Common myeloid progenitor, CD34-positive (primary cell): ENCODE measurements around the gene WDR20.

Experiments used
- CTCF ChIA-PET: fragments of 350-600 bp; sonication (Branson Sonifier 250); formaldehyde crosslinking; loops from one replicate; lab custom pipeline; 2021; ENCODE audit warnings: antibody characterized with exemption; lab: Charles Lee
- POLR2A ChIA-PET: fragments of 350-600 bp; sonication (Branson Sonifier 250); formaldehyde crosslinking; loops from one replicate; lab custom pipeline; 2021; ENCODE audit warnings: antibody characterized with exemption; lab: Charles Lee
- DNase-seq, 3 donors: peaks; one replicate each; pipeline versions ENCODE4 v3.0.0 to v3.0.0-alpha.2; 2013
- H3K27ac ChIP-seq, 2 experiments: 1 replicate in 1 of 2; 2 replicates in 1 of 2; pipeline ENCODE4 v1.7.0; 2013; ENCODE audit warnings: inconsistent platforms in 2 of 2, low read length in 2 of 2, mild to moderate bottlenecking in 2 of 2, low read depth in 1 of 2, moderate library complexity in 1 of 2; ENCODE audit not compliant: severe bottlenecking in 2 of 2, insufficient read depth in 1 of 2, poor library complexity in 1 of 2
- H3K27me3 ChIP-seq, 5 experiments: replicated peaks in 2 of 5; 1 replicate in 3 of 5; 2 replicates in 2 of 5; pipeline versions ENCODE4 v1.6.1 to v1.7.0; 2013; ENCODE audit warnings: low read length in 4 of 5, mild to moderate bottlenecking in 2 of 5, moderate library complexity in 2 of 5, inconsistent platforms in 1 of 5; ENCODE audit not compliant: insufficient read depth in 5 of 5, control insufficient read depth in 4 of 5
- H3K36me3 ChIP-seq, 4 experiments: 1 replicate in 2 of 4; 2 replicates in 2 of 4; pipeline versions ENCODE4 v1.6.1 to v1.7.0; 2013; ENCODE audit warnings: low read length in 3 of 4, control low read depth in 1 of 4, mild to moderate bottlenecking in 1 of 4; ENCODE audit not compliant: control insufficient read depth in 4 of 4, insufficient read depth in 4 of 4
- H3K4me1 ChIP-seq, 4 experiments: 1 replicate in 3 of 4; 2 replicates in 1 of 4; pipeline versions ENCODE4 v1.6.1 to v1.7.1; 2013; ENCODE audit warnings: low read length in 3 of 4, mild to moderate bottlenecking in 3 of 4, control low read depth in 1 of 4, inconsistent platforms in 1 of 4, moderate library complexity in 1 of 4; ENCODE audit not compliant: control insufficient read depth in 4 of 4, insufficient read depth in 4 of 4; ENCODE audit errors: control extremely low read depth in 1 of 4
- H3K4me3 ChIP-seq, 7 experiments: 1 replicate in 4 of 7; 2 replicates in 3 of 7; pipeline versions ENCODE4 v1.5.1 to v1.7.0; 2013; ENCODE audit warnings: mild to moderate bottlenecking in 7 of 7, low read length in 6 of 7, moderate library complexity in 6 of 7, inconsistent platforms in 2 of 7, low read depth in 2 of 7, control low read depth in 1 of 7; ENCODE audit not compliant: insufficient read depth in 4 of 7, control insufficient read depth in 1 of 7; ENCODE audit errors: extremely low read depth in 1 of 7
- H3K9me3 ChIP-seq, 5 experiments: 1 replicate in 4 of 5; 2 replicates in 1 of 5; pipeline versions ENCODE4 v1.6.1 to v1.7.1; 2013; ENCODE audit warnings: low read length in 4 of 5, mild to moderate bottlenecking in 2 of 5, inconsistent platforms in 1 of 5, low read depth in 1 of 5, moderate library complexity in 1 of 5; ENCODE audit not compliant: control insufficient read depth in 4 of 5, insufficient read depth in 2 of 5; ENCODE audit errors: control extremely low read depth in 1 of 5
- WGBS: methylation state at CpG from one replicate; pipeline ENCODE4 v1.1.5; 2013; ENCODE audit not compliant: insufficient coverage; 5-methylcytosine and 5-hydroxymethylcytosine counted together

WDR20 gene

GRCh38 chr14:102255401-102256190, 115.9 kb downstream of the WDR20 start:
- peak overlapping the region in 1 of 2 experiments; percentile 56 for H3K27ac ChIP-seq
- no peaks in the 10 kb centered on the region for H3K36me3 ChIP-seq
- H3K9me3 ChIP-seq = no peaks in the 10 kb centered on the region
- peaks cover 0 to 3% (median 0%) of the 10 kb centered on the region in 4 experiments for H3K4me1 ChIP-seq
- DNase-seq = peak in 2 of 3 donors; percentile 25 to 44
- H3K27me3 ChIP-seq = no peaks in the 10 kb centered on the region
- H3K4me3 ChIP-seq = no peak overlapping the region
- ChIA-PET CTCF (interaction anchor here (0.7 kb wide), 1 partner anchor 249 kb away, joined by 3 read pairs; no protein-coding TSS in a partner anchor), POLR2A (no interaction called here)
- 90% methylated on average over 5 of the region's 9 CpGs for WGBS

- POLR2A ChIA-PET = no interaction called here
- no peaks in the 10 kb centered on the region for H3K36me3 ChIP-seq
- CTCF ChIA-PET = interaction anchor here (0.6 kb wide), 1 partner anchor 43 kb away, joined by 3 read pairs; no protein-coding TSS in a partner anchor
- no peaks in the 10 kb centered on the region for H3K9me3 ChIP-seq
- WGBS = 97% methylated on average over 9 of the region's 9 CpGs
- H3K4me1 ChIP-seq = peaks cover 0 to 3% (median 0%) of the 10 kb centered on the region in 4 experiments
- no peaks in the 10 kb centered on the region for H3K27me3 ChIP-seq
- DNase-seq = no peak
- H3K27ac ChIP-seq = no peak overlapping the region
- no peak overlapping the region for H3K4me3 ChIP-seq
Observed at GRCh38 chr14:102256716-102257115, 117.0 kb downstream of the WDR20 start.

DNA sequence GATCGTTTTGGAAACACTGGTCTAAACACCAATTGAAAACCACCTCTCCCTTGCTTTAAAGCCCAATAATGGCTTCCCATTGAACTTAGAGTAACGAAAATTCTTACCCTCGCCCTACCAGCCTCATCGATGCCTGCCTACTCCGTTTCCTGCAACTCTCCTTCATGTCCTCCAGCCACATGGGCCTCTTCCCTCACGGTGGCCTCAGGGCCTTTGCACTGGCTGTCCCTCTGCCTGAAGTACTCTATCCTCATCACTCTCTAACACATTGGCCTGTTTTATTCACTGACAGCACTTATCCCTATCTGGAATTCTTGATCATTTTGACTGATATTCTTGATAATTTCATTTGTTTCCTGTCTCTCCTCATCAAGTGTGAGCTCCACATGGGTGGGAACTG, 118.4 kb downstream of the WDR20 start:
- H3K36me3 ChIP-seq = no peaks in the 10 kb centered on the region
- no peak overlapping the region for H3K27ac ChIP-seq
- H3K9me3 ChIP-seq = no peaks in the 10 kb centered on the region
- no peaks in the 10 kb centered on the region for H3K27me3 ChIP-seq
- no peak for DNase-seq
- POLR2A ChIA-PET = no interaction called here
- CTCF ChIA-PET = no interaction called here
- peaks cover 0 to 3% (median 0%) of the 10 kb centered on the region in 4 experiments for H3K4me1 ChIP-seq
- 96% methylated on average over 6 of the region's 6 CpGs for WGBS
- H3K4me3 ChIP-seq = no peak overlapping the region
